ENCODE measurements around the gene KAT6B.
"Not testable (repeated sequence)": the region's sequence is repeated elsewhere in the genome, so short reads cannot be mapped to it uniquely, and the experiment has no call there.

Gene KAT6B

DNA sequence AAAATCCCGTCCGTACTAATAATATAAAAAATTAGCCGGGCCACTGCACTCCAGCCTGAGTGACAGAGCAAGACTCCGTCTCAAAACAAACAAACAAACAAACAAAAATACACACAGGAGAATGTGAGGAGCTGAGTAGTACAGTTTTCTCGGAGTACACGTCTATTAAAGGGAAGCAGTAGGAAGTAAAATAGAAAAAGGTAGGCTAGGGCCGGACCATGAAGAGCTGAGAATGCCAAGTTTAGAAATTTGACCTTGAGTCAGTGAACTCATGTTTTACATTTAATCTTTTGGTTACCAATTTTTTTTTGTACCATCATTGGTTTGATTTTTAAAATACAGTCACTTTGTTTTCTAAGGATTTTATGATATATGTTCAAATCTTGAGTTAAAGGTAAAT is 64.1 kb downstream of the KAT6B start:
- no peak for DNase-seq (ENCODE audit: low read depth in 2 of 2)

DNA sequence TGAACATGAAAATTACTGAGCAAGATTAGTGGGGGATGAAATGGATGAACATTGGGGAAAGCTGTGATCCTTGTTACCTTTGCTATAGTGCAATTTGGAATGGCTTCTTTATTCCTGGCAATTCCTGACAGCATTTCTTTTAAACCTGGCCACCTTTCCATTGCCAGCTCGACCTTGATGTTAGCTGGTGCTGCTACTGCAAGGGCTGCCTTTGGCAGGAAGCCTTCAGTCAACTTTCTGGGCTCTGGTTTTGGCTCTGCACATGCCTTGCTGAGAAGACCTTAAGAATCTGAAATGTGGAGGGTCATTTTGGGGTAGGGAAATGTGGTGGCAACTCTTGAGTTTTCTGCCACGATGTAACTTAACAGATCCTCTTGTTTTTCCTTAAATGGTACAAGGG is 64.7 kb downstream of the KAT6B start:
- DNase-seq (ENCODE audit: low read depth in 2 of 2): no peak

- DNase-seq (ENCODE audit: low read depth in 2 of 2): no peak
Observed at GRCh38 chr10:74892839-74893238, 66.4 kb downstream of the KAT6B start.

- DNase-seq (ENCODE audit: low read depth in 2 of 2): not testable (repeated sequence)
Observed at GRCh38 chr10:74893329-74893728, 66.9 kb downstream of the KAT6B start.

DNA sequence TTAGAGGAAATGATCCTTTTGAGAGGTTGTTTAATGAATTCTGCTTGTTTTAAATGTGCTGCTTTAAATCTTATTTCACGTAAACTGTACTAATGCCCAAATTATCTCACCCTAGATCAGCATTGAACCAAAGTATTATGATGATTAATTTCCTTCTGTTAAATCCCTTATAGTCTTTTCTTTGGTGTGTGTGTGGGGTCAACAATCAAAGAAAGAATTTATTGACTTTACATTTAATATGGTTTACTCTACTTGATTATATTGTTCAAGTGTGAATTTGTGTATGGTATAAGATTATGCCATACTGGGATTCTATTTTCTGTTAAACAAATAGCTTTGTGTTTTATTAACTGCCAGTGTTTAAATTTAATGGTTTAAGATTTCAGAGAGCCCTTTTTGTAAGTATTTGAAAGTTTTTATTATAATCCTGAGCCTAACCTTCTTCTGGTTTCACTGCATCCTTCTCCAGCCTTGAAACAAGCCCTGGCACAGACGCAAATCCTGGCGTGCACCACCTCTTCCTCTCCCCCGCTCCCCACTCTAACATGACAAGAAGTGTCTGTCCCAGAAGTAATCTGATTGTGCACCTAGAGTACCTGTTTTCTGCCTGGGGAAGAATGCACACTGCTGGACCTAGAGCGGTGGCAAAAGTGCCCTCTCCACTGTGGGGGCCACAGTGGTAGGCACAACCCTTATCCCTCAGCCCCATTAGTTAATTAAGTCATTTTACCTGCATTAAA is 70.6 kb downstream of the KAT6B start:
- no peak for DNase-seq (ENCODE audit: low read depth in 2 of 2)

DNA sequence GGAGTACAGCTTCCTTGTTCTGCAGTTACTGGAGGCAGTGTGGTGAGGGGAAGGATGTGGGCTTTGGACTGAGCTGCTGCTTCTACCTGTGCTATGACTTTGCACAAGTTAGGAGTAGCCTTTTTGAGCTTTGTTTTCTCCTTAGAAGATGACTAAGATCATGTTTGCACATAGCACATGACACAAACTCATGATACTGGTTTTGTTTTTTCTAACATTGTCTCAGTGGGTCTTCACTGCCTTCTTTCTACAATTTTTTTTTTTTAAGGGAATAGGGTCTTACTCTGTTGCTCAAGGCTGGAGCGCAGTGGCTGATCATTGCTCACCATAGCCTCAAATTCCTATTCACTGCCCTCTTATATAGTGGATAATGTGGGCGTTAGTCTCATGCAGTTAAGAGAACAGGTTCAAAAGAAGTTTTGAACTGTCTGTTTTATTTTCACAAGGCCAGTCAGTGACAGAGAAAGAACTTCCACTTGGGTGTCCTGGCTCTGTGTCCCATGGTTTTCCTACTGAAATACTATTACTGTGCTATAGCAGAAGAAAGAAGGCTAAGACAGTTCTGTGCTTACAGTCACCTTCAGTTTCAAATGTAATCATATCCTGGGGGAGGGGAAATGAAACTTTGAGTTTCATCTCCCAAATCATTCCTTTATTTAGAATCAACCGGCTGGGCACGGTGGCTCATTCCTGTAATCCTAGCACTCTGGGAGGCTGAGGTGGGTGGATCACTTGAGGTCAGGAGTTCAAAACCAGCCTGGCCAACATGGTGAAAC is 72.0 kb downstream of the KAT6B start:
- no peak for DNase-seq (ENCODE audit: low read depth in 2 of 2)

DNA sequence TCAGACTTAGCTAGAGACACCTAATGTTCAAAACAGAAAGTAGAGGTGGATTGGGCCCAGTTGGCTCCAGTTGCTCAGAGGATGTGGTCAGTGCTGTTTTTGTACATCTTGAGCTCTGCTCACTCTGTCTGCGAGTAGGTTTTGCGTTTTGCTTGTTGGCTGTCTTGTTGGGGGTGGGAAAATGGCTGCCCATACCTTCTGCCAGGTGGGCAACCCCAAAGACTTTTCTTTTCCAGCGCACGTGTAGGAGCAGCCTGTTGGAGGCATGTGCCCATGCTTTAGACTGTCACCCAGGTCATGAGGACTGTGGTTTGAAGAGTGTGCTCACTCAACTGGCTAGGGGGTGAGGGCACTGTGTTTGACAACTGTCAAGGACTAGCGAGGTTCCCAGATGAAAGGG is 73.9 kb downstream of the KAT6B start:
- no peak for DNase-seq (ENCODE audit: low read depth in 2 of 2)

DNA sequence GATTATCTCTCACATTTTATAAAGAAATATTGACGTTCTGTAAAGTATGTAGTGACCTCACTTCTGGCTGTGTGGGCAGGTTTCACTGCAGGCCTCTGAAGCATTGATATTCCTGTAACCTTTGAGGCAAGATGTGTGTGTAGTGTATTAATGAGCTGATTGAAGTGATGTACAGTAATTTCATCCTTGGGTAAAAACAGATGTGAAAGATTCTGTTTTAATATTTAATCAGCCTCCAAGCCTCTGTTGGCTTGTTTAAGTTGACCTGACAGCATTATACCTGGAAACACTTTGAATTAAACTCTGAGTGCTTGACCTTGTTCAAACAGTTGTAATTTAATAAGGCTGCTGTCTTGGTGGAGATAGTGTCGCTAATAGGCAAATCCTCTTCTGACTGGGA is 74.9 kb downstream of the KAT6B start:
- no peak for DNase-seq (ENCODE audit: low read depth in 2 of 2)

GRCh38 chr10:74901867-74902450 is 75.6 kb downstream of the KAT6B start:
- no peak for DNase-seq (ENCODE audit: low read depth in 2 of 2)

DNA sequence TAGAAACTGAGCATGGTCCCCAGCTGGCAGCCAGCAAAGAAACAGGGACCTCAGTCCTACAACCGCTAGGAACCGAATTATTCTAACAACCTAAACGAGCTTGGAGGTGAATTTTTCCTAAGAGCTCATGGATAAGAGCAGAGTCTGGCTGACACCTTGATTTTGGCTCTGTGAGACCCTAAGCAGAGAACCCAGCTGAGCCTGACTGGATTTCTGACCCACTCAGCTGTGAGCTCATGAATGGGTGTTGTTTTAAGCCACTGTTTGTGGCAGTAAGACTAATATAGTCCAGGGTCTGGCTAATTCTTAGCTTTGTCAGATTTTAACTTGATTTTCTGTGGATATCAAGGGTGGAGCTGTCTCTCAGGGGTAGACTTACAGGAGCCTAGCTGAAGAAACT is 77.1 kb downstream of the KAT6B start:
- no peak for DNase-seq (ENCODE audit: low read depth in 2 of 2)

GRCh38 chr10:74906611-74907198 is 80.3 kb downstream of the KAT6B start:
- no peak for DNase-seq (ENCODE audit: low read depth in 2 of 2)

GRCh38 chr10:74909670-74910069 is 83.3 kb downstream of the KAT6B start:
- no peak for DNase-seq (ENCODE audit: low read depth in 2 of 2)

DNA sequence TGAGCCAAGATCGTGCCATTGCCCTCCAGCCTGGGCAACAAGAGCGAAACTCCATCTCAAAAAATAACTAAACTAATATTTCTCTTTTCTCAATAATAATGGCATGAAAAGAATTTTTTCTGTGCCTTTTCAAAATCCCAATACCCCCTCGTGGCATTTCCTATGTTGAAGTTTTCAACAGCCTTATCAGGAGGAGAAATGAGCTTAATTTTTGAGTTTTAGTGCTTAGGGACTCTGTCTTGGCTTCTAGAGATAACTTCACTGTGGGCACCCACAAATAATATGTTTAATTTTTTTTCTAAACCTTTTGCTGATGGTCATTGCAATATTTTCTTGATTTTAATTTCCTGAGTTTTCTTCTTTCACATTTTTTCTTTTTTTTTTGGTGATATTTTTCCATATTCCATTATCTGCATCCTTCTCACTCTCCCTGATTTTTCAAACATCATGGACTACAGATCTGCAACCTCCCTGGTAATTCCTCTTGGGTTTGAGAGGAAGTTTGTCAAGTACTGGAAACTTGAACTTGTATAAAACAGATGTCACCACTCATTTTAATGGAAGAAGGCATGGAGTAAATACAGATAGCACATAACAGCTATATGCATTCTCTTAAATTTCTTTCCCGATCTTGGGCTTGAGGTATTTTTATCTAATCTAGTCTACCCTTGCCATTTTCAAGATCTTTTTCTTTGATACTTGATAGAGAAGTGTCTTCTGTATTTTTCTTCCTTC is 84.0 kb downstream of the KAT6B start:
- no peak for DNase-seq (ENCODE audit: low read depth in 2 of 2)

DNA sequence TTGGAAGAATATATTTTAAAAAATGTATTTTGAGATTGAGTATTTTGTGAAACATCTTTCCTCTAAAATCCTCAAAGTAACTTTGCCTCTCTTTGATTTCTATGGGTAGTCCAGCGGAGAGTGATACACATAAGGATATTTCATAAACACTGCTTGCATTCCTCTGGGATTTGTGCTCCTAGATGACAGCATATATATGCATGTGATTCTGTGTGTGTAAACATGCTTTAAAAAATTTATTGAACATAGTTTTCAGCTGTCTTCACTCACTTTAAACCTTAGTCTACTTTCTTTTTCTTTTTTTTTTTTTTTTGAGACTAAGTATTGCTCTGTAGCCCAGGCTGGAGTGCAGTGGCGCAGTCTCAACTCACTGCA is 84.6 kb downstream of the KAT6B start:
- no peak for DNase-seq (ENCODE audit: low read depth in 2 of 2)

DNA sequence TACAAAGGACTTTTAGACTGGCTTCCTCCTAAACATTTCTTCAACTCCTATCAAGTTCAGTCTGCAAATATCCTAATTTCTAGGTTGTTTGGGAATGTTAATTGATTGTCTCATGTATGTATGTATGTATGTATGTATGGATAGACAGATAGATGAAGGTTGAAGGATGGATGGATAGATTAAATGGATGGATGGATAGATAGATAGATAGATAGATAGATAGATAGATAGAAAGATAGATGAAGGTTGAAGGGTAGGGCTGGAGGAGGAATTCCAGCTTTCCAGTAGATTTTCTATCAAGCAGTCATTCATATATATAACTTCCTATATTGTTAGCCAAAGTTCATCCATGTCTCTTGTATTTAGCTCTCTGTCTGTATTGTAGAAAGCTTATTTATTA is 85.8 kb downstream of the KAT6B start:
- no peak for DNase-seq (ENCODE audit: low read depth in 2 of 2)

GRCh38 chr10:74912682-74913081 is 86.3 kb downstream of the KAT6B start:
- DNase-seq (ENCODE audit: low read depth in 2 of 2): no peak

- DNase-seq (ENCODE audit: low read depth in 2 of 2): no peak
Observed at GRCh38 chr10:74913377-74913979, 87.1 kb downstream of the KAT6B start.

DNA sequence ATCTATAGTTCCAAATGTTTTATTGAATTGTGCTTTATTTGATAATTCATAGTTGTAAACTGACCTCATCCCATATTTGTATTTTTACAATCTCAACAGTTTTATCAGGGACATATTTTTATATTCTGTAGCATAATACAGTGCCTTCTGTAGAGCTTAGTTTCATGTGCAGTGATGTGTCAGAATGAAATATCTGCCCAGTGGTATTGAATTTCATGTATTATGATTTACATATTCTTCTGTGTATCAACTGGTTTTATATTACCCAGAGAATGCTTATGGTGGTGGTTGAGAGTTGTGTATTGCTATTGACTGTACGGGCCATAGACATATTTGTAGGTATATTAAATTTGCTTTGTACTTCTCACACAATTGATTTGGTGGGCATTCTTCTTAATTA is 89.9 kb downstream of the KAT6B start:
- no peak for DNase-seq (ENCODE audit: low read depth in 2 of 2)

GRCh38 chr10:74917481-74918077 is 91.2 kb downstream of the KAT6B start:
- DNase-seq (ENCODE audit: low read depth in 2 of 2): no peak

- no peak for DNase-seq (ENCODE audit: low read depth in 2 of 2)
Observed at GRCh38 chr10:74919671-74920070, 93.3 kb downstream of the KAT6B start.

DNA sequence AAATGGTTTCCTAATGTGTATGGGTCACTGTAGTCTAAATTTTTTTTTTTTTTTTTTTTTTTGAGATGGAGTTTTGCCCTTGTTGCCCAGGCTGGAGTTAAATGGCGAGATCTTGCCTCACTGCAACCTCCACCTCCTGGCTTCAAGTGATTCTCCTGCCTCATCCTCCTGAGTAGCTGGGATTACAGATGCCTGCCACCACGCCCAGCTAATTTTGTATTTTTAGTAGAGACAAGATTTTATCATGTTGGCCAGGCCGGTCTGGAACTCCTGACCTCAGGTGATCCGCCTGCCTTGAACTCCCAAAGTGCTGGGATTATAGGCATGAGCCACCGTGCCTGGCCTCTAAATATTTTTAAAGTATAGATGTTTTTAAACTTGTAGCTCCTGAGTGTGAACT is 94.7 kb downstream of the KAT6B start:
- DNase-seq (ENCODE audit: low read depth in 2 of 2): not testable (repeated sequence)

Data from stimulated activated CD4-positive, alpha-beta T cell treated with anti-CD3 and anti-CD28 coated beads, Interleukin-1b, Interleukin-23, amount 100 ng/mL, for 4 hours (primary cell).